ENCODE measurements around the gene LMOD2.

GRCh38 chr7:123705211-123705901 lies 49.7 kb downstream of the LMOD2 start:
- TF ChIP-seq CTCF (IDR thresholded peaks at IDR 0.05; ENCODE audit: low read length) (no peak), EZH2 (optimal IDR thresholded peaks at IDR 0.05; ENCODE audit: low read depth, low read length) (no peak)
